Colonic mucosa (tissue), 4 donors: Measurements from ENCODE around the gene CREB1. TPM values are rescaled to one million over a fixed set of nuclear protein-coding genes. Genes with fewer than 3 reads are reported as not detected.

ENCODE experiments used
- DNase-seq: peaks from one replicate; pipeline ENCODE4 v3.0.0-alpha.2; 2020
- H3K27ac ChIP-seq: fragments of 200-600 bp; one replicate; pipeline ENCODE4 v1.8.0; 2021
- H3K27me3 ChIP-seq: fragments of 200-600 bp; one replicate; pipeline ENCODE4 v1.8.0; 2021
- H3K36me3 ChIP-seq: fragments of 200-600 bp; one replicate; pipeline ENCODE4 v1.8.0; 2021
- H3K4me1 ChIP-seq: fragments of 200-600 bp; one replicate; pipeline ENCODE4 v1.8.0; 2021; ENCODE audit warnings: mild to moderate bottlenecking
- H3K4me3 ChIP-seq: fragments of 200-600 bp; one replicate; pipeline ENCODE4 v1.8.0; 2021
- H3K9ac ChIP-seq, 2 donors: one replicate each; pipeline ENCODE4 v1.7.0; 2013; ENCODE audit warnings: control low read depth in 2 of 2, low read depth in 2 of 2, low read length in 2 of 2
- H3K9me3 ChIP-seq: fragments of 200-600 bp; one replicate; pipeline ENCODE4 v1.8.0; 2021
- CTCF ChIP-seq: fragments of 200-600 bp; IDR thresholded peaks from one replicate; pipeline ENCODE4 v1.8.0; 2022; ENCODE audit warnings: antibody characterized with exemption, mild to moderate bottlenecking
- intact Hi-C: fragments of 100-400 bp; cut with DNase I; formaldehyde crosslinking; loops from one replicate; pipeline ENCODE4 v1.14.1; 2022
- total RNA-seq, 2 donors: library from RNA; stranded (reverse); fragmentation: NEBNext Ultra II Directional in 1 of 2; extraction: Animal tissue kit (Norgen Biotek cat#: 25700) in 1 of 2; gene quantifications; one replicate each; pipeline ENCODE4 v1.2.1, GENCODE V29; 2021
- donor health status: healthy.
- donor health status: DM: no; HTN: no; CAD: no.
- donor health status: DM: no; HTN: no; CAD: no.

CREB1 gene
- total RNA-seq, 2 donors from 2014 or later: 46.0 to 55.4 TPM

DNA sequence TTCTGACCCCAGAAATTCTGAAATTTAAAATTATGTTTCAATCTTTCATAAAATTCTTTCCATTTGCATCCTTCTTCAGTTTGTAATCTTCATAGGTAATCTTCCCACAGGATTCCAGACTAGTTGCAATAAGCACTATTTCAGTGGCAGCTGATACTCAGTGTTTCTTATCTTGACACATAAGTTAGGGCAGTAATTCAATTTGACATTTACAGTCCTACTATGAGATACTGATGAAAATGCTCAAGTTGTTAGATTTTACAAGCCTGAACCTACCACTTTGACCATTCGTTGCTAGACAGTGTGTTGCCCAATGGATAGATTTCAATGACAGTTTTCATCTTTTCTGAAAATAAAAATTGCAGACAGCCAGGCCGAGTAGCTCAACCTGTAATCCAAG is 85.1 kb downstream of the CREB1 start:
- no peak for DNase-seq
- no peaks in the 10 kb centered on the region for H3K4me1 ChIP-seq
- no peaks in the 10 kb centered on the region for H3K9me3 ChIP-seq
- H3K9ac ChIP-seq: no peak overlapping the region
- H3K4me3 ChIP-seq: no peak overlapping the region
- H3K36me3 ChIP-seq: no peaks in the 10 kb centered on the region
- TF ChIP-seq CTCF: no peak
- intact Hi-C loops: no loop called here
- H3K27me3 ChIP-seq: no peaks in the 10 kb centered on the region
- no peak overlapping the region for H3K27ac ChIP-seq

GRCh38 chr2:207616185-207616584 is 86.4 kb downstream of the CREB1 start:
- Histone ChIP-seq H3K27me3 (no peaks in the 10 kb centered on the region), H3K4me1 (no peaks in the 10 kb centered on the region), H3K27ac (no peak overlapping the region), H3K9me3 (no peaks in the 10 kb centered on the region), H3K36me3 (no peaks in the 10 kb centered on the region), H3K4me3 (no peak overlapping the region), H3K9ac (no peak overlapping the region)
- DNase-seq: no peak
- intact Hi-C loops: no loop called here
- TF ChIP-seq CTCF: no peak

DNA sequence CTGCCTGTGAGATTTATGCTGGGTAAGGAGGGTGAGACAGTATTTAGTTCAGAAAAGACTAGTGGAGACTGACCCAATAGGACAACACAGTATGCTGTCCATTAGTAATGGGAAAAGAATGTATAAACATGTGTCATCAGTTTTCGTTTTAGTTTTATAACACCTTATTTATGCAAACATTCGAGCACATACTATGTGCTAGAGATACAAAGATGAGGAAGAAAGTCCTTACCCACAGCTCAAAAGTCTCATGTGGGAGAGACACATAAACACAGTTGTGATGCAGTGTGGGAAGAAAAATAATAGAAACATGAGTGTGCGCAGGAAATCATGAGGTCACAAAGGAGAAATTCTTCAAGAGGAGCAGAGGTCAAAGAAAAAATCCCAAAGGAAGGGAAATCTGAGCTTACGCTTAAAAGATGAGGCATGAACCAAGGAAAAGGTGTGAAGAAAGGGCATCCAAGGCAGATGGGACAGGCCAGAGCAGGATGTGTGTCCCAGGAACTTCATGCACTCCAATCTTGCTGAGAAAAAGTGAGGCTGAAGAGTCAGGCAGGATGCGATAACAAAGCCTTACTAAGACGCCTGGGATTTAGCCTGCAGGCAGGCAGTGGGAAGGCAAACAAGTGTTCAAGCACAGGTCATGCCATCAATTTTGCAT is 87.4 kb downstream of the CREB1 start:
- no peaks in the 10 kb centered on the region for H3K36me3 ChIP-seq
- intact Hi-C loops: no loop called here
- H3K27ac ChIP-seq: no peak overlapping the region
- TF ChIP-seq CTCF: no peak
- no peaks in the 10 kb centered on the region for H3K4me1 ChIP-seq
- H3K9me3 ChIP-seq: no peaks in the 10 kb centered on the region
- H3K9ac ChIP-seq: no peak overlapping the region
- no peak for DNase-seq
- no peak overlapping the region for H3K4me3 ChIP-seq
- no peaks in the 10 kb centered on the region for H3K27me3 ChIP-seq

DNA sequence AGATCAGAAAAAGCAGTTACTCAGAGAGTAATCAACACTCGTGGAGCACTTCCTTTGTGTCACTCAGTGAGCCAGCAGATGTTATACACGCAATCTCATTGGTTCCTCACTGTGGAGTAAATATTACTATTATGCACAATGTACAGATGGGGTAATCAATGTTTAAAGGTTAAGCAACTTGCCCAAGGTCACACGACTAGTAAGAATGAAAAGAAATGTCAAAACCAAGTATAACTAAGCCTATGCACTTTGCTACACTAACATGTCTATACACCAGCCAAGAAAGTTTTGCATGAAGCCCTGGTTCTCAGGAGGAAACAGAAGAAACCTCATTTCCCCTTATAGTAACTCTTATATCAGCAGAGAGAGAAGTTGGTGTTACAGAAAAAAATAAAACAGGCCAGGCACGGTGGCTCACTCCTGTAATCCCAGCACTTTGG is 90.0 kb downstream of the CREB1 start:
- Histone ChIP-seq H3K27me3 (no peaks in the 10 kb centered on the region), H3K9me3 (no peaks in the 10 kb centered on the region), H3K4me3 (no peak overlapping the region), H3K36me3 (no peaks in the 10 kb centered on the region), H3K9ac (no peak overlapping the region), H3K4me1 (peaks cover 6% of the 10 kb centered on the region), H3K27ac (no peak overlapping the region)
- intact Hi-C loops: loop anchor here (5.0 to 10.0 kb wide), 2 partner anchors 87 to 455 kb away; no protein-coding TSS in a partner anchor
- DNase-seq: no peak
- no peak for TF ChIP-seq CTCF

GRCh38 chr2:207621501-207622039 is 91.8 kb downstream of the CREB1 start:
- no peak overlapping the region for H3K27ac ChIP-seq
- no peak overlapping the region for H3K4me3 ChIP-seq
- H3K36me3 ChIP-seq: no peaks in the 10 kb centered on the region
- no peak for TF ChIP-seq CTCF
- DNase-seq: no peak
- intact Hi-C loops: loop anchor here (5.0 to 10.0 kb wide), 2 partner anchors 89 to 453 kb away; no protein-coding TSS in a partner anchor
- no peaks in the 10 kb centered on the region for H3K27me3 ChIP-seq
- H3K4me1 ChIP-seq: peaks cover 6% of the 10 kb centered on the region
- H3K9me3 ChIP-seq: no peaks in the 10 kb centered on the region
- H3K9ac ChIP-seq: no peak overlapping the region
